ENCODE data around the gene SEPHS1. TPM values are rescaled to one million over a fixed set of nuclear protein-coding genes. Genes with fewer than 3 reads are reported as not detected.

Gene SEPHS1
- total and polyA plus RNA-seq, 2 of the 8 experiments (the other 6 are each of a cell fraction or from before 2014, with no cell fraction given): 270 to 683 TPM

- H4K91ac ChIP-seq (replicated peaks; ENCODE audit: insufficient read length, low read length): no peak overlapping the region
- H3K18ac ChIP-seq (ENCODE audit: extremely low read depth, low read length): no peak overlapping the region
- no peak overlapping the region for H2AK5ac ChIP-seq (ENCODE audit: low read depth, low read length)
- FAIRE-seq (no peak), DNase-seq (ENCODE audit: low read depth in 1 of 2, low spot score in 2 of 2) (no peak)
- H3K4me3 ChIP-seq (ENCODE audit: extremely low read depth in 1 of 4, insufficient read depth in 2 of 4, low read depth in 3 of 4, low read length in 4 of 4): no peak overlapping the region
- peaks cover 0 to 9% (median 1%) of the 10 kb centered on the region in 4 experiments; a peak in 2 of 8 replicates for H3K36me3 ChIP-seq (ENCODE audit: control insufficient read depth in 2 of 4, insufficient read depth in 4 of 4, low read length in 3 of 4)
- ChIA-PET CTCF (ENCODE audit: partially characterized antibody) (interaction anchor here (0.6 to 1.8 kb wide), 2 partner anchors 19 to 1098 kb away, joined by 3 to 8 read pairs; no protein-coding TSS in a partner anchor), POLR2A (ENCODE audit: partially characterized antibody) (interaction anchor here (1.1 to 1.2 kb wide), 2 partner anchors 13 to 58 kb away, joined by 4 read pairs; no protein-coding TSS in a partner anchor)
- H3K4me1 ChIP-seq (replicated peaks in 1 of 4; ENCODE audit: control insufficient read depth in 3 of 4, insufficient read depth in 4 of 4, low read length in 3 of 4): peaks cover 0 to 2% (median 0%) of the 10 kb centered on the region in 4 experiments; a peak in 2 of 7 replicates
- no peak overlapping the region for H4K8ac ChIP-seq (ENCODE audit: extremely low read depth, insufficient read depth, low read length)
- H3K79me2 ChIP-seq (ENCODE audit: control insufficient read depth in 1 of 2, insufficient read depth in 2 of 2, low read length in 2 of 2): no peaks in the 10 kb centered on the region
- no peak overlapping the region for H3K4ac ChIP-seq (replicated peaks; ENCODE audit: insufficient read length, low read depth, low read length)
- H3K23ac ChIP-seq (ENCODE audit: insufficient read length): no peak overlapping the region
- no peak overlapping the region for H2BK120ac ChIP-seq (replicated peaks; ENCODE audit: low read depth, low read length)
- no peak overlapping the region for H3K14ac ChIP-seq (ENCODE audit: insufficient read length)
- no peaks in the 10 kb centered on the region for H3K23me2 ChIP-seq (ENCODE audit: low read depth, low read length)
- no peak overlapping the region for H2BK15ac ChIP-seq (ENCODE audit: low read length)
- no peak overlapping the region for H2AFZ ChIP-seq (ENCODE audit: low read length)
- no peak overlapping the region for H3K56ac ChIP-seq (replicated peaks; ENCODE audit: insufficient read length, low read depth, low read length)
- H3K27ac ChIP-seq (ENCODE audit: low read depth, low read length): no peak overlapping the region
- no peaks in the 10 kb centered on the region for H3K9me3 ChIP-seq (ENCODE audit: insufficient read depth in 2 of 2, low read depth in 1 of 2, low read length in 1 of 2)
- H4K20me1 ChIP-seq (replicated peaks in 1 of 2; ENCODE audit: control insufficient read depth in 1 of 2, insufficient read depth in 2 of 2, low read length in 2 of 2): no peaks in the 10 kb centered on the region
- H4K5ac ChIP-seq (ENCODE audit: insufficient read length, low read depth, low read length): no peak overlapping the region
- H2BK20ac ChIP-seq (ENCODE audit: low read length): no peak overlapping the region
- no peak overlapping the region for H2BK12ac ChIP-seq (ENCODE audit: low read depth, low read length)
- no peaks in the 10 kb centered on the region for H3K27me3 ChIP-seq (replicated peaks in 1 of 4; ENCODE audit: control insufficient read depth in 3 of 4, extremely low read depth in 1 of 4, insufficient read depth in 3 of 4, low read length in 3 of 4)
- 92% methylated on average over 4 of the region's 4 CpGs; no CpG with 5 or more reads in 1 of the 2 experiments for WGBS, 2 experiments (ENCODE audit: extremely low coverage in 1 of 2, insufficient coverage in 1 of 2, insufficient read length in 1 of 2, insufficient replicate concordance in 2 of 2, low coverage in 1 of 2, low lambda C conversion rate in 2 of 2, missing lambda C conversion rate in 1 of 2)
- no peak overlapping the region for H2BK5ac ChIP-seq (ENCODE audit: low read depth, low read length)
- no peak overlapping the region for H3K4me2 ChIP-seq (ENCODE audit: insufficient read depth in 1 of 2, low read depth in 2 of 2, low read length in 2 of 2)
- no peaks in the 10 kb centered on the region for H3K79me1 ChIP-seq (ENCODE audit: low read depth, low read length)
- no peak overlapping the region for H3K9ac ChIP-seq (replicated peaks in 1 of 4; ENCODE audit: extremely low read depth in 1 of 4, low read depth in 3 of 4, low read length in 3 of 4)
- TF ChIP-seq NRF1 (IDR thresholded peaks at IDR 0.05; ENCODE audit: low read depth, low read length) (no peak), SRF (IDR thresholded peaks at IDR 0.05; ENCODE audit: low read depth, low read length) (no peak), TBP (IDR thresholded peaks at IDR 0.05; ENCODE audit: low read depth, low read length) (no peak), CHD1 (IDR thresholded peaks at IDR 0.05; ENCODE audit: low read depth, low read length) (no peak)
Measured at GRCh38 chr10:13291061-13291460, 57.0 kb downstream of the SEPHS1 start.

All from H1 (cell line).